VCaP (cell line): ENCODE data around the gene VWA8.
A peak's percentile ranks its signal among the peaks of the same experiment; 100 is the strongest.
"Not testable (repeated sequence)": the region's sequence is repeated elsewhere in the genome, so short reads cannot be mapped to it uniquely, and the experiment has no call there.

Experiments
- H3K27ac ChIP-seq: fragments of 450-650 bp; 2 replicates; pipeline ENCODE4 v1.5.1; 2017
- CTCF ChIP-seq: fragments of 450-650 bp; conservative IDR thresholded peaks from 2 replicates; pipeline ENCODE4 v1.5.1; 2017; ENCODE audit warnings: mild to moderate bottlenecking, moderate library complexity

The VWA8 gene

GRCh38 chr13:41848435-41849255, 112.3 kb downstream of the VWA8 start:
- peak; percentile 61 for TF ChIP-seq CTCF
- no peak overlapping the region for H3K27ac ChIP-seq

DNA sequence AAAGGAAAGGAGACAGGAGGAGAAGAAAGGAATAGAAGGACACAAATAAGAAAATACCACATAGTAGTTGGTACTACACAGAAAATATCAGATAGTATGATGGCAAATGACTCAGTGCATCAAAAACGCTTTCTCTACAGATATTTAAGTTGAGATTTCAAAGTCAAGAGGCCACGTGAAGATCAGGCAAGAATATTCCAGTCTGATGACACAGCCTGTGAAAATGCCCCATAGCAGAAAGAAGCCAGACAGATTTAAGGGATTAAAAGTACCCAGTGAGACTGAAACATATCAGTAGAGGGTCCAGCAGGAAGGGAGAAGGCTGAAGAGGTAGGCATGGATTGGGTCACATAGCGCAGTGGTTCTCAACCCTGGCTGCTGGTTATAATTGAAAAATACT, 113.7 kb downstream of the VWA8 start:
- TF ChIP-seq CTCF, result no peak
- no peak overlapping the region for H3K27ac ChIP-seq

DNA sequence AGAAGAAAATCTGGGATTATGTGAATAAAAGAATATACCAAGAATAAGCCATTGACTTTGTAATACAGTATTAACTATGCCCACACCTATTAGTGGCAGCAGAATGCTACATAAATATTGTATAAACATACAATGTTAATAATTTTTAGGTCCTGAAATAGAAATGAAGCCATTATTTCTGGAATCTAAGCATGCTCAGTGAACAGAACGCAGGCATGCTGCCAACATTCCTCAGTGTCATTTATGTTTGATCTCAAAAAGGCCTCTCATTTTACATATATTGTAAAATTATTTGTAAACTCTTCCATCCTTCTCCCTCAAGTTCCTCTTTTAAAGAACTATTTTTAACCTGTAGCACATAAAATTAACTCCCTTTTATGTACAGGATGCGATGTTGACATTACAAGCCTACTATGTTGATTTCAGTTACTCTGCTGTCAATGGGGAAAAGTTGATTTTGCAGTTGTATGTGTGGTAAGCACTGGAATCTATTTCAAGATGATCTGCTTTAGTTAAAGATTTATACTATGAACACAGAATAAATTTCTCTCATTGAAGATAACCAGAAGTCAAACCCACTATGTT, 118.8 kb downstream of the VWA8 start:
- no peak overlapping the region for H3K27ac ChIP-seq
- no peak for TF ChIP-seq CTCF

GRCh38 chr13:41837629-41838028, 123.3 kb downstream of the VWA8 start:
- no peak for TF ChIP-seq CTCF
- H3K27ac ChIP-seq, result no peak overlapping the region

- TF ChIP-seq CTCF, result no peak
- no peak overlapping the region for H3K27ac ChIP-seq
These were observed 125.0 kb downstream of the VWA8 start for GRCh38 chr13:41835871-41836270.

GRCh38 chr13:41834697-41835096, 126.2 kb downstream of the VWA8 start:
- not testable (repeated sequence) for H3K27ac ChIP-seq

DNA sequence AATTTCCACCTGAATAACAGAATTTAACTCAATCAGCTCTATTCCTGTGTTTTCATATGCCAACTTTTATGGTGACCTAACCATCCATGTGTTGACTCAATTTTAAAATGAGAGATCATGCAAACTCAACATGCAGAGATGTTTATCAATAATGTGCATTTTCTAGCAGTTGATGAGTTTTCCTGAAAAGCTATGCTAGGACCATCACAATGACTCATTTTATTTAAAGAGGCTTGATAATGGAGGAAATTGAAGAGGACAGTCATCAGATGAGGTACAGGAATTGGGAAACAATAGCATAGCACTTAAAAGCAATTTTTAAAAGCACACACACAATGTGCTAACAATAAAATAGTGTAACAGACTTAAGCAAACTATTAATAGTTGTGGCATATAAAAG, 127.1 kb downstream of the VWA8 start:
- no peak for TF ChIP-seq CTCF
- no peak overlapping the region for H3K27ac ChIP-seq

DNA sequence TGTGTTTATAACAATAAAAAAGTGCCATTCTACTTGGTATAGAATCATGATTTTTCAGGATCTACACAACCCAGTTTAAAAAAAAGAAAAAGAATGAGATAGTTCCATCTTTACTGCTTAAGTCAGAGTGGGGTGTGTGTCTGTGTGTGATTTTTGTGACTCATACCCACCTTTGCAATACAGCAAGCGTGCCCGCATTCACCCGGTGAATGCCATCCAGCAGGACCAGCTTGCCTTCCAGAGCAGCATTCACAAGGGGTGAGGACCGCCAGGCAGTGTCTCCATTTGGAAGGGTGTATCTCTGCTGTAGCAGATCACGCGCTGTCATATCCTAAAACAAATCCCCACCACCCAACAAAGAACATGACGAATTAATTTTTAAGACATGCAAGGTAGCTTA, 127.7 kb downstream of the VWA8 start:
- no peak for TF ChIP-seq CTCF
- no peak overlapping the region for H3K27ac ChIP-seq
